GM12864 (cell line): ENCODE data around the gene DEFB132.

Source experiments
- DNase-seq: peaks from one replicate; pipeline ENCODE4 v3.0.0-alpha.2; 2011; ENCODE audit warnings: low read depth
- H3K4me3 ChIP-seq: 2 replicates; pipeline ENCODE4 v1.5.1; 2011; ENCODE audit warnings: mild to moderate bottlenecking, low read depth, low read length, control low read depth
- CTCF ChIP-seq: IDR thresholded peaks from 2 replicates; pipeline ENCODE4 v1.5.1; 2011; ENCODE audit warnings: low read depth, mild to moderate bottlenecking, moderate library complexity, low read length, control low read depth, inconsistent platforms; ENCODE audit errors: missing control alignments

The DEFB132 gene

GRCh38 chr20:259981-260380, 2.5 kb downstream of the DEFB132 start:
- DNase-seq, result no peak
- TF ChIP-seq CTCF, result no peak
- H3K4me3 ChIP-seq, result no peak overlapping the region

- no peak for DNase-seq
- H3K4me3 ChIP-seq, result no peak overlapping the region
- TF ChIP-seq CTCF, result no peak
Measured at GRCh38 chr20:263701-264100, 6.2 kb downstream of the DEFB132 start.

- H3K4me3 ChIP-seq, result peak overlapping the region; percentile 45
- TF ChIP-seq CTCF, result peak; percentile 93
Measured at GRCh38 chr20:266596-267562, 9.4 kb downstream of the DEFB132 start.

GRCh38 chr20:270517-270916, 13.0 kb downstream of the DEFB132 start:
- no peak for DNase-seq
- TF ChIP-seq CTCF, result no peak
- no peak overlapping the region for H3K4me3 ChIP-seq

More at GRCh38 chr20:266596-267562, 9.4 kb downstream of the DEFB132 start:
- DNase-seq, result peak; percentile 47

- DNase-seq, result no peak
- TF ChIP-seq CTCF, result no peak
Measured at GRCh38 chr20:271069-271468, 13.5 kb downstream of the DEFB132 start.

GRCh38 chr20:271528-271927, 14.0 kb downstream of the DEFB132 start:
- DNase-seq, result no peak
- no peak for TF ChIP-seq CTCF
- no peak overlapping the region for H3K4me3 ChIP-seq

More at GRCh38 chr20:271069-271468, 13.5 kb downstream of the DEFB132 start:
- no peak overlapping the region for H3K4me3 ChIP-seq

- TF ChIP-seq CTCF, result no peak
- H3K4me3 ChIP-seq, result no peak overlapping the region
- no peak for DNase-seq
Measured at GRCh38 chr20:272718-273117, 15.2 kb downstream of the DEFB132 start.
